ENCODE measurements around the gene AVP. TPM values are rescaled to one million over a fixed set of nuclear protein-coding genes. Genes with fewer than 3 reads are reported as not detected.

The AVP gene
- total and polyA plus RNA-seq, 2 of the 13 experiments (the other 11 are each of a cell fraction or from before 2014, with no cell fraction given): 0.12 TPM; not detected in 1

DNA sequence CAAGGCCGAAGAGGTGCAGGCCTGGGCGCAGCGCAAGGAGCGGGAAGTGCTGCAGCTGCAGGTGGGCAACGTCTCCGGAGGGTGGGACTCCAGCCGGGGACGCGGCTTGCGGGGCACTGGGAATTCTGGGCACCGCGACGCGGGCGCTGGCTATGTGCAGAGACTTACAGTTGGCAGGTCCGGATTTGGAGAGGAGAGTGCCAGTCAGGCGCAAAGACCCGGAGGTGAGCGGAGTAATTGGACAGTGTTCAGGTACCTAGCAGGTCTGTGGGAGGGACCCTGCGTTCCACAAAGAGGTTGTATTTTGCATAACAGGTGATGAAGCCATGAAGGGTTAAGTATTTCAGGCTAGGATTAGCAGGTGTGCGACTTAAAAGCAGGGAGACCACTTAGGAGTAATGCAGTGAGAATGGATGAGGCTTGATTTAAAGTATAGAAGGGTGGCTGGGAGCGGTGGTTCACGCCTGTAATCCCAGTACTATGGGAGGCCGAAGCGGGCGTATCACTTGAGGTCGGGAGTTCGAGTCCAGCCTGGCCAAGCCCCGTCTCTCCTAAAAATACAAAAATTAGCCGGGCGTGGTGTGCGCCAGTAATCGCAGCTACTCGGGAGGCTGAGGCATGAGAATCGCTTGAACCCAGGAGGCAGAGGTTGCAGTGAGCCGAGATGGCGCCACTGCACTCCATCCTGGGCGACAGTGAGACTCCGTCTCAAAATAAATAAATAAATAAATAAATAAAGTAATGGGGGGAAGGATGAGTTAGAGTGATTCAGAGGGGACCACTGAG lies 37.7 kb downstream of the AVP start (continued):
- no peak for TF ChIP-seq ZNF790 (CRISPR knock-in tag; IDR thresholded peaks at IDR 0.05; ENCODE audit: borderline replicate concordance)
- TF ChIP-seq, protein P1, sequence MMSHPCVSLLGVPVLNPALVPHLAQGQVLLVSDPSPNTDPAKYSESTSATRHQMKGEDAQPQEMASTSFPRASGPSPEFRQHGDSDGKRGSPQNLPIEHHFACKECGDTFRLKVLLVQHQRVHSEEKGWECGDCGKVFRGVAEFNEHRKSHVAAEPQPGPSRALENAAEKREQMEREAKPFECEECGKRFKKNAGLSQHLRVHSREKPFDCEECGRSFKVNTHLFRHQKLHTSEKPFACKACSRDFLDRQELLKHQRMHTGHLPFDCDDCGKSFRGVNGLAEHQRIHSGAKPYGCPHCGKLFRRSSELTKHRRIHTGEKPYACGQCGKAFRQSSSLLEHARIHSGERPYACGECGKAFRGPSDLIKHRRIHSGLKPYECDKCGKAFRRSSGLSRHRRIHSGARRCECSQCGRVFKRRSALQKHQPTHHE (CRISPR knock-in tag; IDR thresholded peaks at IDR 0.05; ENCODE audit: borderline replicate concordance): no peak
- TF ChIP-seq KDM6A (CRISPR knock-in tag; IDR thresholded peaks at IDR 0.05; ENCODE audit: low read depth): no peak
- TF ChIP-seq ARHGAP35 (CRISPR knock-in tag; IDR thresholded peaks at IDR 0.05; ENCODE audit: borderline replicate concordance): 0 out of 2 replicates have a peak, but pooled peaks have one; percentile 13
- TF ChIP-seq, protein P2, sequence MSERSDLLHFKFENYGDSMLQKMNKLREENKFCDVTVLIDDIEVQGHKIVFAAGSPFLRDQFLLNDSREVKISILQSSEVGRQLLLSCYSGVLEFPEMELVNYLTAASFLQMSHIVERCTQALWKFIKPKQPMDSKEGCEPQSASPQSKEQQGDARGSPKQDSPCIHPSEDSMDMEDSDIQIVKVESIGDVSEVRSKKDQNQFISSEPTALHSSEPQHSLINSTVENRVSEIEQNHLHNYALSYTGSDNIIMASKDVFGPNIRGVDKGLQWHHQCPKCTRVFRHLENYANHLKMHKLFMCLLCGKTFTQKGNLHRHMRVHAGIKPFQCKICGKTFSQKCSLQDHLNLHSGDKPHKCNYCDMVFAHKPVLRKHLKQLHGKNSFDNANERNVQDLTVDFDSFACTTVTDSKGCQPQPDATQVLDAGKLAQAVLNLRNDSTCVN (CRISPR knock-in tag; IDR thresholded peaks at IDR 0.05; ENCODE audit: borderline replicate concordance): no peak
- TF ChIP-seq, protein P3, sequence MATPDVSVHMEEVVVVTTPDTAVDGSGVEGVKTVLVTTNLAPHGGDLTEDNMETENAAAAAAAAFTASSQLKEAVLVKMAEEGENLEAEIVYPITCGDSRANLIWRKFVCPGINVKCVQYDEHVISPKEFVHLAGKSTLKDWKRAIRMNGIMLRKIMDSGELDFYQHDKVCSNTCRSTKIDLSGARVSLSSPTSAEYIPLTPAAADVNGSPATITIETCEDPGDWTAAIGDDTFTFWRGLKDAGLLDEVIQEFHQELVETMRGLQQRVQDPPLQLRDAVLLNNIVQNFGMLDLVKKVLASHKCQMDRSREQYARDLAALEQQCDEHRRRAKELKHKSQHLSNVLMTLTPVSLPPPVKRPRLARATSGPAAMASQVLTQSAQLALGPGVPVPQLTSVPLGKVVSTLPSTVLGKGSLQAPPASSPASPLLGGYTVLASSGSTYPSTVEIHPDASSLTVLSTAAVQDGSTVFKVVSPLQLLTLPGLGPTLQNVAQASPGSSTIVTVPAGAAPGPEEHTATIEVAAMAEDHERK (CRISPR knock-in tag; IDR thresholded peaks at IDR 0.05; ENCODE audit: low read depth): no peak
- TF ChIP-seq ZNF883 (CRISPR knock-in tag; IDR thresholded peaks at IDR 0.05; ENCODE audit: not compliant biosample characterization): peak; percentile 32
- no peak for TF ChIP-seq PHF20 (CRISPR knock-in tag; IDR thresholded peaks at IDR 0.05)
- TF ChIP-seq TERF1 (CRISPR knock-in tag; IDR thresholded peaks at IDR 0.05): no peak
- TF ChIP-seq ZNF260 (CRISPR knock-in tag; IDR thresholded peaks at IDR 0.05; ENCODE audit: borderline replicate concordance, low read depth): no peak
- no peak for TF ChIP-seq SKIL (CRISPR knock-in tag; IDR thresholded peaks at IDR 0.05; ENCODE audit: borderline replicate concordance)
- TF ChIP-seq RXRB (CRISPR knock-in tag; IDR thresholded peaks at IDR 0.05; ENCODE audit: borderline replicate concordance): peak; percentile 11; the same call in 1 of the 2 replicates
- TF ChIP-seq SALL1 (CRISPR knock-in tag; IDR thresholded peaks at IDR 0.05): no peak
- TF ChIP-seq, protein P4, sequence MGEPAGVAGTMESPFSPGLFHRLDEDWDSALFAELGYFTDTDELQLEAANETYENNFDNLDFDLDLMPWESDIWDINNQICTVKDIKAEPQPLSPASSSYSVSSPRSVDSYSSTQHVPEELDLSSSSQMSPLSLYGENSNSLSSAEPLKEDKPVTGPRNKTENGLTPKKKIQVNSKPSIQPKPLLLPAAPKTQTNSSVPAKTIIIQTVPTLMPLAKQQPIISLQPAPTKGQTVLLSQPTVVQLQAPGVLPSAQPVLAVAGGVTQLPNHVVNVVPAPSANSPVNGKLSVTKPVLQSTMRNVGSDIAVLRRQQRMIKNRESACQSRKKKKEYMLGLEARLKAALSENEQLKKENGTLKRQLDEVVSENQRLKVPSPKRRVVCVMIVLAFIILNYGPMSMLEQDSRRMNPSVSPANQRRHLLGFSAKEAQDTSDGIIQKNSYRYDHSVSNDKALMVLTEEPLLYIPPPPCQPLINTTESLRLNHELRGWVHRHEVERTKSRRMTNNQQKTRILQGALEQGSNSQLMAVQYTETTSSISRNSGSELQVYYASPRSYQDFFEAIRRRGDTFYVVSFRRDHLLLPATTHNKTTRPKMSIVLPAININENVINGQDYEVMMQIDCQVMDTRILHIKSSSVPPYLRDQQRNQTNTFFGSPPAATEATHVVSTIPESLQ (CRISPR knock-in tag; conservative IDR thresholded peaks at IDR 0.05): 0 out of 2 replicates have a peak, but pooled peaks have one; percentile 31
- TF ChIP-seq TRIM24 (CRISPR knock-in tag; IDR thresholded peaks at IDR 0.05): no peak
- TF ChIP-seq ZBTB20 (CRISPR knock-in tag; IDR thresholded peaks at IDR 0.05; ENCODE audit: borderline replicate concordance, low read depth): 0 out of 2 replicates have a peak, but pooled peaks have one; percentile 1
- no peak for TF ChIP-seq RBAK (CRISPR knock-in tag; IDR thresholded peaks at IDR 0.05)
- TF ChIP-seq ZFP62 (CRISPR knock-in tag; IDR thresholded peaks at IDR 0.05): no peak
- TF ChIP-seq HNRNPH1 (optimal IDR thresholded peaks at IDR 0.05; ENCODE audit: low read depth, low read length): no peak

All from HepG2 (cell line).